GM21528 (cell line): Measurements from ENCODE around the gene ZNF432.
"Not testable (repeated sequence)": the region's sequence is repeated elsewhere in the genome, so short reads cannot be mapped to it uniquely, and the experiment has no call there.

ENCODE experiments used
- ATAC-seq: cut with Tn5 transposase; IDR thresholded peaks from one replicate; pipeline ENCODE4 v1.9.1; 2021; ENCODE audit warnings: mild to moderate bottlenecking, moderate library complexity; ENCODE audit not compliant: unreplicated experiment, low FRiP score

The ZNF432 gene

GRCh38 chr19:52048555-52049501 is at the start of gene ZNF432:
Gene ZNF432 (minus strand): TSS chr19:52048838. CDS start chr19:52046868, 1,970 bp downstream.
- peak; percentile 89 for ATAC-seq

GRCh38 chr19:52096416-52096815 is 47.8 kb upstream of the ZNF432 start:
- ATAC-seq = not testable (repeated sequence)

GRCh38 chr19:52095172-52096014 is 46.8 kb upstream of the ZNF432 start, which contains the start of gene ZNF841:
Gene ZNF841 (minus strand): TSS chr19:52095765. CDS start chr19:52084801, 10,964 bp downstream.
- peak; percentile 85 for ATAC-seq

GRCh38 chr19:52094526-52095130 is 46.0 kb upstream of the ZNF432 start:
- ATAC-seq = no peak

GRCh38 chr19:52086481-52086880 is 37.8 kb upstream of the ZNF432 start:
- ATAC-seq = no peak

- ATAC-seq = no peak
These were observed 21.9 kb upstream of the ZNF432 start for GRCh38 chr19:52070496-52070895.

- no peak for ATAC-seq
These were observed 21.0 kb upstream of the ZNF432 start for GRCh38 chr19:52069653-52070052.

- ATAC-seq = no peak
These were observed 17.7 kb upstream of the ZNF432 start for GRCh38 chr19:52066258-52066863.

GRCh38 chr19:52065399-52065798 is 16.8 kb upstream of the ZNF432 start:
- ATAC-seq = no peak

GRCh38 chr19:52056480-52056879 is 7.8 kb upstream of the ZNF432 start:
- not testable (repeated sequence) for ATAC-seq

- not testable (repeated sequence) for ATAC-seq
These were observed 3.1 kb upstream of the ZNF432 start for GRCh38 chr19:52051736-52052135.

GRCh38 chr19:52039169-52039568 is 9.5 kb downstream of the ZNF432 start:
- ATAC-seq = no peak

- no peak for ATAC-seq
These were observed 14.4 kb downstream of the ZNF432 start for GRCh38 chr19:52034051-52034728.

GRCh38 chr19:52028780-52029123 is 19.9 kb downstream of the ZNF432 start:
- peak; percentile 27 for ATAC-seq

- ATAC-seq = peak; percentile 92
These were observed 20.4 kb downstream of the ZNF432 start, which contains the start of gene ZNF614 for GRCh38 chr19:52028027-52028779. Gene ZNF614 (minus strand): TSS chr19:52028379. CDS start chr19:52025745, 2,634 bp downstream.

GRCh38 chr19:52026255-52026990 is 22.2 kb downstream of the ZNF432 start:
- ATAC-seq = not testable (repeated sequence)

GRCh38 chr19:52024478-52024877 is 24.2 kb downstream of the ZNF432 start:
- not testable (repeated sequence) for ATAC-seq

- no peak for ATAC-seq
These were observed 26.4 kb downstream of the ZNF432 start for GRCh38 chr19:52022193-52022592.
